ENCODE data around the gene NCOA1.
A peak's percentile ranks its signal among the peaks of the same experiment; 100 is the strongest.

The NCOA1 gene

GRCh38 chr2:24539258-24539657, 48.2 kb downstream of the NCOA1 start:
- Histone ChIP-seq H3K36me3 (ENCODE audit: control insufficient read depth, low read length) (no peaks in the 10 kb centered on the region), H3K4me2 (ENCODE audit: low read length) (0 out of 2 replicates have a peak overlapping the region, but pooled peaks have one; percentile 8), H3K27ac (ENCODE audit: low read depth, low read length) (no peak overlapping the region), H3K9me2 (replicated peaks; ENCODE audit: control insufficient read depth, low read length) (no peaks in the 10 kb centered on the region), H3K4me3 (ENCODE audit: low read length) (no peak overlapping the region), H3K79me2 (ENCODE audit: control insufficient read depth, low read length) (no peaks in the 10 kb centered on the region), H4K20me1 (ENCODE audit: control insufficient read depth, insufficient read depth, low read depth, low read length) (no peaks in the 10 kb centered on the region), H3K4me1 (ENCODE audit: control insufficient read depth, low read length) (peaks cover 15% of the 10 kb centered on the region), H3K9me3 (ENCODE audit: control insufficient read depth, insufficient read depth, low read length) (peaks cover 9% of the 10 kb centered on the region; the same call in 1 of the 2 replicates), H3K27me3 (ENCODE audit: control insufficient read depth, low read length) (no peaks in the 10 kb centered on the region), H3F3A (ENCODE audit: control insufficient read depth, insufficient read depth) (no peaks in the 10 kb centered on the region)
- no peak for TF ChIP-seq EZH2phosphoT487 (IDR thresholded peaks at IDR 0.05; ENCODE audit: borderline replicate concordance, low read length)
- TF ChIP-seq CTCF (IDR thresholded peaks at IDR 0.05; ENCODE audit: low read depth, low read length, poor library complexity, severe bottlenecking): no peak

- Histone ChIP-seq H3K79me2 (ENCODE audit: control insufficient read depth, low read length) (no peaks in the 10 kb centered on the region), H3K4me1 (ENCODE audit: control insufficient read depth, low read length) (peaks cover 15% of the 10 kb centered on the region), H3F3A (ENCODE audit: control insufficient read depth, insufficient read depth) (no peaks in the 10 kb centered on the region), H3K27me3 (ENCODE audit: control insufficient read depth, low read length) (no peaks in the 10 kb centered on the region), H3K9me2 (replicated peaks; ENCODE audit: control insufficient read depth, low read length) (no peaks in the 10 kb centered on the region), H4K20me1 (ENCODE audit: control insufficient read depth, insufficient read depth, low read depth, low read length) (no peaks in the 10 kb centered on the region), H3K36me3 (ENCODE audit: control insufficient read depth, low read length) (no peaks in the 10 kb centered on the region), H3K27ac (ENCODE audit: low read depth, low read length) (no peak overlapping the region), H3K4me2 (ENCODE audit: low read length) (no peak overlapping the region), H3K4me3 (ENCODE audit: low read length) (no peak overlapping the region), H3K9me3 (ENCODE audit: control insufficient read depth, insufficient read depth, low read length) (peaks cover 9% of the 10 kb centered on the region; the same call in 1 of the 2 replicates)
- TF ChIP-seq CTCF (IDR thresholded peaks at IDR 0.05; ENCODE audit: low read depth, low read length, poor library complexity, severe bottlenecking): no peak
- no peak for TF ChIP-seq EZH2phosphoT487 (IDR thresholded peaks at IDR 0.05; ENCODE audit: borderline replicate concordance, low read length)
These were observed 49.0 kb downstream of the NCOA1 start for GRCh38 chr2:24540011-24540477.

GRCh38 chr2:24541621-24542020, 50.6 kb downstream of the NCOA1 start:
- H3K4me2 ChIP-seq (ENCODE audit: low read length): no peak overlapping the region
- TF ChIP-seq EZH2phosphoT487 (IDR thresholded peaks at IDR 0.05; ENCODE audit: borderline replicate concordance, low read length): no peak
- TF ChIP-seq CTCF (IDR thresholded peaks at IDR 0.05; ENCODE audit: low read depth, low read length, poor library complexity, severe bottlenecking): no peak
- H3K9me3 ChIP-seq (ENCODE audit: control insufficient read depth, insufficient read depth, low read length): peaks cover 8% of the 10 kb centered on the region; the same call in 1 of the 2 replicates
- H3F3A ChIP-seq (ENCODE audit: control insufficient read depth, insufficient read depth): no peaks in the 10 kb centered on the region
- H3K36me3 ChIP-seq (ENCODE audit: control insufficient read depth, low read length): no peaks in the 10 kb centered on the region
- peaks cover 15% of the 10 kb centered on the region for H3K4me1 ChIP-seq (ENCODE audit: control insufficient read depth, low read length)
- no peak overlapping the region for H3K27ac ChIP-seq (ENCODE audit: low read depth, low read length)
- H3K9me2 ChIP-seq (replicated peaks; ENCODE audit: control insufficient read depth, low read length): no peaks in the 10 kb centered on the region
- H3K27me3 ChIP-seq (ENCODE audit: control insufficient read depth, low read length): no peaks in the 10 kb centered on the region
- no peaks in the 10 kb centered on the region for H3K79me2 ChIP-seq (ENCODE audit: control insufficient read depth, low read length)
- H3K4me3 ChIP-seq (ENCODE audit: low read length): no peak overlapping the region
- H4K20me1 ChIP-seq (ENCODE audit: control insufficient read depth, insufficient read depth, low read depth, low read length): no peaks in the 10 kb centered on the region
